Duodenal mucosa (tissue), 2 donors: Measurements from ENCODE around the gene DNAH17.

Source experiments
- H3K27ac ChIP-seq: one replicate; pipeline ENCODE4 v1.7.0; 2013; ENCODE audit warnings: low read depth, low read length
- H3K27me3 ChIP-seq, 2 donors: one replicate each; pipeline ENCODE4 v1.7.0; 2013; ENCODE audit warnings: low read length in 2 of 2, control low read depth in 1 of 2; ENCODE audit not compliant: insufficient read depth in 2 of 2, control insufficient read depth in 1 of 2
- H3K36me3 ChIP-seq, 2 donors: one replicate each; pipeline ENCODE4 v1.7.0; 2013; ENCODE audit warnings: low read length in 2 of 2, control low read depth in 1 of 2; ENCODE audit not compliant: insufficient read depth in 2 of 2, control insufficient read depth in 1 of 2
- H3K4me1 ChIP-seq, 2 donors: one replicate each; pipeline ENCODE4 v1.7.0; 2013; ENCODE audit warnings: low read length in 2 of 2, control low read depth in 1 of 2; ENCODE audit not compliant: insufficient read depth in 2 of 2, control insufficient read depth in 1 of 2
- H3K4me3 ChIP-seq, 2 donors: one replicate each; pipeline ENCODE4 v1.7.0; 2013; ENCODE audit warnings: low read length in 2 of 2, low read depth in 1 of 2
- H3K9ac ChIP-seq, 2 donors: one replicate each; pipeline ENCODE4 v1.7.0; 2013; ENCODE audit warnings: low read length in 2 of 2, low read depth in 1 of 2
- H3K9me3 ChIP-seq, 2 donors: one replicate each; pipeline ENCODE4 v1.7.0; 2013; ENCODE audit warnings: low read length in 2 of 2, control low read depth in 1 of 2; ENCODE audit not compliant: control insufficient read depth in 1 of 2

The DNAH17 gene

DNA sequence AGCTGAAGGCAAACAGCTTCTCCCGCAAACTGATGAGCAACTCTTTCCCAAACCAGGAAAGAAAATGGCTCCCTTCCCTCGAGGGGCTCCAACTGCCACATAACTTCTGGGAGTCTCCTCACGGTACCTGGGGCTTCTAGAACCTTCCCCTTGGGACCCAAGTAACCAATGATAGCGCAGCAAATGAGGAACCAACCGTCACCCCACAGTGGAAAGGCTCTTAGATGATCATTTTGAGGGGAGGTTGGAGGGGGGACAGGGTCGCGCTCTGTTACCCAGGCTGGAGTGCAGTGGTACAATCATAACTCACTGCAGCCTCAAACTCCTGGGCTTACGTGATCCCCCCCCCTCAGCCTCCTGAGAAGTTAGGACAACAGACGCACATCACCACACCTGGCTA, at the start of gene DNAH17:
TSS of gene DNAH17 (minus strand) at position 101 of the 400 bp plus-strand sequence. CDS start 2,339 bp downstream, outside the sequence.
- Histone ChIP-seq H3K4me3 (no peak within 1 kb of the TSS), H3K9me3 (no peaks in the 10 kb centered on the region), H3K27ac (no peak within 1 kb of the TSS), H3K36me3 (no peaks in the 10 kb centered on the region), H3K4me1 (peaks cover 0 to 10% of the 10 kb centered on the region in 2 donors), H3K9ac (no peak within 1 kb of the TSS), H3K27me3 (no peaks in the 10 kb centered on the region)

GRCh38 chr17:78624324-78625151, 47.3 kb upstream of the DNAH17 start:
- H3K9me3 ChIP-seq, result no peaks in the 10 kb centered on the region

DNA sequence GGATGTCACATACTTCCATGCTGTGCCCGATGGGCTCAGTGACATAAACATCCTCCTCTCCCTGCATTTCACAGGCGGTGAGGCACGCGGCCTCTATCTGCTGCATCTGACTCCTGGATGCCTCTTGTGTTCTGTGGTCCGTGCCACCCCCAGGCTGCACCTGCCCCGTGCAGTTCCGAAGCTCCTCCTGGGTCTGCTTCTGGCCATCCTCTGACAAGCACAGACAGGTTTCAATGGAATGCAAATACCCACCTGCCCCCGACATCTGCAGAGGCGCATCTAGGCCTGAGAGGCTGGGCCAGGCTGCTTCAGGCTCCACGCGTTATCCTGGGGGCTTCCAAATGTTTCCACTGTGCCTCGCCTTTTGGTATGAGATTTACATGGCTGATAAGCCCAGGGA, 46.3 kb upstream of the DNAH17 start:
- Histone ChIP-seq H3K27me3 (no peaks in the 10 kb centered on the region), H3K4me3 (no peak overlapping the region), H3K9me3 (no peaks in the 10 kb centered on the region), H3K9ac (no peak overlapping the region), H3K36me3 (no peaks in the 10 kb centered on the region), H3K27ac (no peak overlapping the region), H3K4me1 (no peaks in the 10 kb centered on the region)

More at GRCh38 chr17:78624324-78625151, 47.3 kb upstream of the DNAH17 start:
- Histone ChIP-seq H3K9ac (no peak overlapping the region), H3K36me3 (no peaks in the 10 kb centered on the region), H3K27ac (no peak overlapping the region), H3K27me3 (no peaks in the 10 kb centered on the region), H3K4me3 (no peak overlapping the region), H3K4me1 (no peaks in the 10 kb centered on the region)

DNA sequence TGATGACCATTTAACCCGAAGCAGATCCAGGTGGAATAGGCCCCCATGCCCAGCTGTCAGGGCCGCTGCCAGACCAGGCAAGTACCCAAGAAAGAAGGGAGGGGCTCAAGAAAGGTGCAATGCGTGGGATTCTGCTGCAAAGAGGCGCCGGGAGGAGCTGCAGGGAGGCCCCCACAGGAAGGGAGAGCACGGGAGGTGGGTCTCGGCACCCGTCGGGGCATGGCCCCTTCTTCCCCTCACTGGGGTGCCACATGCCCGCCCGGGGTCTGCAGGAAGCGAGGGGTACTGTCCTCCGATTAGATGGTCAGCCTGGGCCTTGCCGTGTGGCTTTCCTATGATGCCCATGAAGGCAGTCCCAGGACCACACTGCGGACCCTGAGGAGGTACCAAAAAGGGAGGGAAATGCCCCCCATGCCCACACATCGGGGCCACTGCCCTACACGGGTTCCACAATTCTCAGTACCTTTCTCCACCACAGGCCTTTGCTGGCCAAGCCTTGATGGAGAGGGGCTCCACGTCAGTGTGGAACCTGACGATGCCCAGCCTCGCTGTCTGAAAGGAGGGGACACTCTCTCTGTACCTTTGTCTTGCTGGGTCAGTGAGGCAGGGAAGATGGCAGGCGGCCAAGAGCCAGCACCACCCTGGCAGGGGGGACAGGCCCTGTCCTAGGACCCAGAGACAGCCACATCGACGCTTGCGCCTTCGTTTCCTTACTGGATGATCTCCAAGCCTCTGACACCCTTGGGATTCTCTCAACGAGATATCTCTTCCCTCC, 45.5 kb upstream of the DNAH17 start:
- Histone ChIP-seq H3K4me3 (no peak overlapping the region), H3K4me1 (no peaks in the 10 kb centered on the region), H3K36me3 (no peaks in the 10 kb centered on the region), H3K27ac (no peak overlapping the region), H3K9me3 (no peaks in the 10 kb centered on the region), H3K9ac (no peak overlapping the region), H3K27me3 (no peaks in the 10 kb centered on the region)

DNA sequence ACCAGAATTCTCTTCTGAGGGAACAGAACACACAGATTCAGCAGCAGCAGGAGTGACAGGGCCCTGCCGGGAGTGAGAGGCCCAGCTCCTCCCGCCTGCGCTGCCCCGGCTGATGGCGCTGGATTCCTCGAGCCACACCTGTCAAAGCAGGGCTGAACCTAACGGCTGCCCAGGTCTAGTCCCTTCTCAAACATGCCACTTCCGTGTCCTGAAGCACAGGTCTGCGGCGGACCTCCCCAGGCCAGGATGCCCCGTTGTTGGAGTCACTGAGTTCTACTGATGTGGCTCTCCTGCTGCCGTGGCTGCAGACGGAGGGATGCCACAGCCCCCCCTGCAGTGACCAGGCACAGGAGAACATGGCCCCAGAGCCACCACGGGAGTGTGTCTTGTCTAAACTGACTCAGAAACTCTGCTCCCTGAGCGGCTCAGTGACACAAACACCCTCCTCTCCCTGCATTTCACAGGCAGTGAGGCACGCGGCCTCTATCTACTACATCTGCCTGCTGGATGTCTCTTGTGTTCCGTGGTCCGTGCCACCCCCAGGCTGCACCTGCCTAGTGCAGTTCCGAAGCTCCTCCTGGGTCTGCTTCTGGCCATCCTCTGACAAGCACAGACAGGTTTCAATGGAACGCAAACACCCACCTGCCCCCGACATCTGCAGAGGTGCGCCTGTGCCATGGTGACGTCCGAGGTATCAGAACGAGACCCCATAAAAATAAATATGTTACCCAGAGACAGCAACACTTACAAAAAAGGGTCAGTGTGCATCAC, 44.7 kb upstream of the DNAH17 start:
- Histone ChIP-seq H3K27me3 (no peaks in the 10 kb centered on the region), H3K4me1 (no peaks in the 10 kb centered on the region), H3K9ac (no peak overlapping the region), H3K36me3 (no peaks in the 10 kb centered on the region), H3K27ac (no peak overlapping the region), H3K4me3 (no peak overlapping the region), H3K9me3 (no peaks in the 10 kb centered on the region)

DNA sequence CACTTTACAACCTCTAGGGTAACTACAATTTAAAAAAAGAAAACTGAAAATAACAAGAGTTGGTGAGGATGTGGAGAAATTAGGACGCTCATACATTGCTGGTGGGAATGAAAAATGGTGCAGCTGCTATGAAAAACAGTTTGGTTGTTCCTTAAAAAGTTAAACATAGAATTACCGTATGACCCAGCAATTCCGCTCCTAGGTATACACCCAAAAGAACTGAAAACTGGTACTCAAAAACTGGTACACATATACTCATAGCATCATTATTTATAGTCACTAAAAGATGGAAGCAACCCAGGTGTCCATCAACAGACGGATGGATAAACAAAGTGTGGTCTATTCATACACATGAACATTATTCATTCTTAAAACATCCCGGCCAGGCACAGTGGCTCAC, 42.9 kb upstream of the DNAH17 start:
- H3K27me3 ChIP-seq, result no peaks in the 10 kb centered on the region
- H3K27ac ChIP-seq, result no peak overlapping the region
- H3K9me3 ChIP-seq, result no peaks in the 10 kb centered on the region
- H3K36me3 ChIP-seq, result no peaks in the 10 kb centered on the region
- no peak overlapping the region for H3K4me3 ChIP-seq
- H3K9ac ChIP-seq, result no peak overlapping the region
- no peaks in the 10 kb centered on the region for H3K4me1 ChIP-seq

- Histone ChIP-seq H3K4me1 (no peaks in the 10 kb centered on the region), H3K9me3 (no peaks in the 10 kb centered on the region), H3K9ac (no peak overlapping the region), H3K4me3 (no peak overlapping the region), H3K36me3 (no peaks in the 10 kb centered on the region), H3K27me3 (no peaks in the 10 kb centered on the region), H3K27ac (no peak overlapping the region)
Measured at GRCh38 chr17:78619334-78619733, 42.1 kb upstream of the DNAH17 start.

GRCh38 chr17:78618264-78619066, 41.3 kb upstream of the DNAH17 start:
- no peaks in the 10 kb centered on the region for H3K9me3 ChIP-seq
- H3K27ac ChIP-seq, result no peak overlapping the region
- no peak overlapping the region for H3K9ac ChIP-seq
- H3K27me3 ChIP-seq, result no peaks in the 10 kb centered on the region
- no peaks in the 10 kb centered on the region for H3K4me1 ChIP-seq
- no peak overlapping the region for H3K4me3 ChIP-seq
- no peaks in the 10 kb centered on the region for H3K36me3 ChIP-seq

DNA sequence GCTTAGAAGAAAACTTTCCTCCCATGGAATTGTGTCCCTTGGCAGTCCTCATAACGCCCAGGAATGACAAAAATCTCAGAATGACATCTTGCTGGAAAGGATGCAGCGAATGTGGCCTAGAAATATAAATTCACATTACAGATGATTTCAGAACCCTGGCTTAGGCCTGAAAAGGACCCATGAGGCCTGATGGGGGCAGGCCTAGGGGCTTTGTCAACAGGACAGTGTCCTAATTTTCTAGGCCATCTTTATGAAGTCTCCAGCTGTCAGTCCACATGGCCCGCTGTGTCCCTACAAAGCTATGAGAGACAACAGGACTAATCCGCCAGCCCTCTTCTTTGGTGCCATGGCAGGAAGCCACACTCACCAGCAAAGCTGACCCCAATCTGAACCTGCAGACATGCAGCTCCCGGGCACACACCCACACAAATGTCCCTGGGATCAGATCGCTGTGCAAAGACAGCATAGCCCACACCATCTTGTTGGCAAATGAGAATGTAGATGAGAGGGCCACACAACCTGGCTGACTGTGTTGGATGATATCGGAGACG, 40.4 kb upstream of the DNAH17 start:
- H3K4me3 ChIP-seq, result no peak overlapping the region
- H3K27ac ChIP-seq, result no peak overlapping the region
- H3K9ac ChIP-seq, result no peak overlapping the region
- no peaks in the 10 kb centered on the region for H3K27me3 ChIP-seq
- no peaks in the 10 kb centered on the region for H3K4me1 ChIP-seq
- H3K36me3 ChIP-seq, result no peaks in the 10 kb centered on the region
- no peaks in the 10 kb centered on the region for H3K9me3 ChIP-seq
